ENCODE data around the gene GABRG3.
"Not testable (repeated sequence)": the region's sequence is repeated elsewhere in the genome, so short reads cannot be mapped to it uniquely, and the experiment has no call there.

GABRG3 gene

DNA sequence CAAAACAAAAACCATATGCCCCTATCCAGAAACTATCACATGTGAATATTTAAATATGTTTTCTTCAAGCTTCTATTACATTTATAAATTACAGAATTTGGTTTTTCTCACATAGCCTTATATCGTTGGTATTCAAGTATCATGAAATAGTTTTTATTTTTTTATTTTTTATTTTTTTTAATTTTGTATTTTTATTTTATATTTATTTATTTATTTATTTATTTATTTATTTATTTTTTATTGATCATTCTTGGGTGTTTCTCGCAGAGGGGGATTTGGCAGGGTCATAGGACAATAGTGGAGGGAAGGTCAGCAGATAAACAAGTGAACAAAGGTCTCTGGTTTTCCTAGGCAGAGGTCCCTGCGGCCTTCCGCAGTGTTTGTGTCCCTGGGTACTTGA is 32.0 kb downstream of the GABRG3 start:
- not testable (repeated sequence) for DNase-seq

DNA sequence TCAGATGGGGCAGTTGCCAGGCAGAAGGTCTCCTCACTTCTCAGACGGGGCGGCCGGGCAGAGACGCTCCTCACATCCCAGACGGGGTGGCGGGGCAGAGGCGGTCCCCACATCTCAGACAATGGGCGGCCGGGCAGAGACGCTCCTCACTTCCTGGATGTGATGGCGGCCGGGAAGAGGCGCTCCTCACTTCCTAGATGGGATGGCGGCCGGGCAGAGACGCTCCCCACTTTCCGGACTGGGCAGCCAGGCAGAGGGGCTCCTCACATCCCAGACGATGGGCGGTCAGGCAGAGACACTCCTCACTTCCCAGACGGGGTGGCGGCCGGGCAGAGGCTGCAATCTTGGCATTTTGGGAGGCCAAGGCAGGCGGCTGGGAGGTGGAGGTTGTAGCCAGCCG is 33.2 kb downstream of the GABRG3 start:
- not testable (repeated sequence) for DNase-seq

DNA sequence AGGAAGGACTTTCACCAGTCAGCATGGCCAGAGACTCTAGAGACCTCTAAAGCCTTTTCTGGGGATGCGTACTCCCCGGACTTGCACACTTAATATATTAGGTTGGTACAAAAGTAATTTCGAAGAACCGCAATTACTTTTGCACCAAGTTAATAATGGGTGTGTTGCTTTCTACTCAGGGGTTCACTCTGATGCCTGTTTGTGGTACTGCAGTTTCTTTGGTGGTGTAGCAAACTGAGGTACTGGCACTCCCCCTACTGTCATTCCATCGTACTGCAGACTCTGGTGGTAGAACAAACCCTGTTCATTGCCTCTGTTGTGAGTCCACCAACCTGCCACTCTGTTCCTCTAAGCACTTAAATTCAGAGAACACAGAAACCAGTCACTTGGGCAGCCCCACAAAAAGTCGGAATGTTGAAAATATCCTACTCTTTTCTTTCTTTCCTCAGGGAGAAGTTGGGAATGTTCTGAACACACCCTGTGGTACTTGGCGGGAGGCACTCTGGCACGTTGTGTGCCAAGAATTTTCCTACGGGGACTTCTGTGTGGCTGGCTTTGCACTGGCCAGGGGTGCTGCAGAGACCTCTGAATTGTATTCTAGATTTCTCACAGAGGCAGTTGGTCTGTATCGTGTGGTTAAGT is 46.3 kb downstream of the GABRG3 start:
- DNase-seq, result peak; percentile 62

DNA sequence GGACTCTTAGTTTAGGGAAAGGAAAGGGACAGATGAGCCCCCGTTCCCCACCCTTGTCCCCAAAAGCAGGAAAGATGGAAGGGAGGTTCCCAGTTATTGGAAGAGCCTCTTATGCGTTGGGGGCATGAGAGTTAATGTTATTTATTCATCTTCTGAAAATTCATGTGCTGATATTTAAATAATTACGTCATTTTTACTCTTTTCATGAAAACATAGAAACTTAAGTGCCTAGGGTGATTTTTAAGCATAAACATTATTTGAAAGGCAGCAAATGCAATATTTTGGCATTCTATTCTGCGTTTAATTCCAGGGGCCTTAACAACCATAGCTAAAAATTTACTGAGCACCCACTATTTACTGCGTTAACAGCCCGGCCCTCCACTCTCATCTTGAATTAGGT is 48.7 kb downstream of the GABRG3 start:
- no peak for DNase-seq

DNA sequence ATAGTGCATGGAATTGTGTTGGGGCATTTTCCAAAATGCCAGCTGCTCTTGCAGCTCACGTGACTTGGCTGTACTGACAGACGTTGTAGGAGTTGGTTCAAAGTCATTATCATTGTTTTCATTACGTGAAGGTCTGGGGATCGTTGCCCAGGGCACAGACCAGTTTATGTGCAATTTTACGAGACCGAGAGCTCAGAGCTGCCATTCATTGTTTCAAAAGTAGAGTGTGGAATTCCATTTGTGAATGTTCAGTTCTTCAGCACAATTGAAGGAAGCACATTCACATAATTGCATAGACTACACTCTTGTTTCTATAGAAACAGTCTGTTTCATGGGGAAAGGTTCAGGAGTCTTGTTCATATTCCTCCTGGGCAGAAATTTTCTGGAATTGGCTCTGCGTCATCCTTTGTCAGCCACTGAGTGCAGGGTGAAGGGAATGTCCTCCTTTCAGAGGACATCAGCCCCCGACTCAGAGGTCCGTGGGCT is 54.5 kb downstream of the GABRG3 start:
- DNase-seq, result no peak

DNA sequence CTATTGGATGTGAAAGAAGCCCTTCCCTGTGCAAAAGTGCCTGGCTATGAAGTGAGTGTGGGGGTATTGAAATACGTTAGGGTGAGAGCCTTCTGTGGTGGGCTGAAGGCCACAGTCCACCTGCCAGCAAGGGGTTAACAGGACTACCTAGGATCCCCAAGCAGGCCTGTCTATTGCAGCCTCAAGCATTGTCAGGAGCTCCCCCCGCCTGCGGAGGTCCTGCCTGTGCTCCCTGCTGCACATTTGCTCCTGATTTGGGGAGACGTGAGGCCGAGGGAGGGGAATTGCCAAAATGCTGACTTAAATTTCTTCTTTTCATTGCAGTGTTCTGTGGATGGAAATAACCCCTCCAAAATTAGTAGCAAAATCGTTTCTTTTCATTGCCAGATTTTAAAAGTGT is 56.2 kb downstream of the GABRG3 start:
- DNase-seq, result no peak

DNA sequence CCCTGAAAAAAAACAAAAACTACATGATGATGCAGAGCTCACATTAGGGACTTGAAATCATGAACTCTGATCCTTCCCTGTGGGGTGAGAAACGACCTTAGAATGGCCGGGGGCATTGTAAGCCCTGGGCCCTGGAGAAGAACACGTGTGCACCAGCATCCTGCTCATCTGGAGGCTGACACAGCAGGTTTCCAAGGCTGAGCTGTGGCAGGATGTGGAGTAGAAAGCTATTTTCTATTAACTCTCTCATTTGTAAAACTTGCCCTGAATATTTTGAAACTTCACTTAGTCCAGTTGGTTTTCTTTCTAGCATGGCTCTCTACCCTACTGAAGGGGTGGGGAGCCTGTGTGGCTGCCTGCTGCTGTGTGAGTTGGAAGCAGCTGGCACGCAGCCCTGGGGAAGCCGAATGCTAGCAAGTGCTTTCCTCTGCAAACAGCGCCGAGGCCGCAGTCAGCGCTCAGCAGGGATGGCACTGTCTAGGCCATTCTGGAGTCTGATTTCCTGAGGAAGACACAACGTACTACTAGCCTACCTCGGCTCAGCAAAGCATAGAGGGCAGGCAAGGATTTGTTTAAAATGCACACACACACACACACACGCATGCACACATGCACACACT is 58.0 kb downstream of the GABRG3 start:
- DNase-seq, result no peak

DNA sequence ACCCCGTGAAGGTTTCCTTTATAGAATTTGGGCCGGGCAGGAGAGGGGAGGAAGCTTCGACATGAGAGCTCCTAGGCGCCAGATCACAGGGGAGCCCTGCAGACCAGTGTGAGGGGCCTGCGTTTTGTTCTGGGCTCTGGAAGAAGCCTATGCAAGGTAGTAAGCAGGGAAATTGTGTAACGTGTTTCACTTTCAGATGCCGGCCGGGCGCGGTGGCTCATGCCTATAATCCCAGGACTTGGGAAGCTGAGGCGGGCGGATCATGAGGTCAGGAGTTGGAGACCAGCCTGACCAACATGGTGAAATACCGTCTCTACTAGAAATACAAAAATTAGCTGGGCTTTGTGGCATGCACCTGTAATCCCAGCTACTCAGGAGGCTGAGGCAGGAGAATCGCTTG is 65.2 kb downstream of the GABRG3 start:
- DNase-seq, result no peak

DNA sequence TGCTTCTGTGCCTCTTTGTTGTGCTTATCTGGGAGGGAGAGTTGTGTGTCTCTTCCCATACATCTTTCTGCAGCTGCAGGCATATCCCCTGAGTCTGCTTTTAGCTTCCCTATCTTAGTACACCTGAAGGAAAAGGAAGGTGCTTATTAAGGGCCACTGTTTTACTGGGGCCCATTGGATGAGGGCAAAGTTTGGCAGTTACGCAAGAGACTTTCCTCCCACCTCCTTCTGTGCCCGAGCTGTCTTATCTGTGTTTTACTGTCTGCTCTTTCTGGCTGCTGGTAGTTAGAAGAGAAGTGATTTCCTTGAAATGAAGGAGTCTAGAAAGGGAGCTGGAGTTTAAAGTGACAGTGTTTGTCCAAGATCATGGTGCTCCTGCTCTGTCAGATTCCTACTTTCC is 66.5 kb downstream of the GABRG3 start:
- no peak for DNase-seq

DNA sequence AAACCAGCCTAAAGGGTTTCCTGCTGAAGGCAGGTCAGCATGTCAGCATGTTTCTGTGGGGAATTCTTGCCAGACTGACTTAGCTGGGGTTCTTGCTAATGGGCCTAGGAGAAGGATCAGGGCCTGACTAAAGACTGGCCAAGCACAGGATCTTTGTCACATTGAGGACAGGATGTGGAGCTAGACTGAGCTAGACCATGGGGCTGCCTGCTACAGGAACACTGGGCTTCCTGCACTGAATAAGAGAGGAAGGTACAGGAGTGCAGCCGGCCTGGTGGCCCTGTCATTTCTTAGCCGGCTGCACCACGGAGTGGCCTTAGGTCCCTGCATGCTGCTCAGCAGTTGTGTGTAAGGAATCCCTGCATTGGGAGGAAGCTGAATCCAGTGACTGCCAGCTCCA is 68.2 kb downstream of the GABRG3 start:
- no peak for DNase-seq

DNA sequence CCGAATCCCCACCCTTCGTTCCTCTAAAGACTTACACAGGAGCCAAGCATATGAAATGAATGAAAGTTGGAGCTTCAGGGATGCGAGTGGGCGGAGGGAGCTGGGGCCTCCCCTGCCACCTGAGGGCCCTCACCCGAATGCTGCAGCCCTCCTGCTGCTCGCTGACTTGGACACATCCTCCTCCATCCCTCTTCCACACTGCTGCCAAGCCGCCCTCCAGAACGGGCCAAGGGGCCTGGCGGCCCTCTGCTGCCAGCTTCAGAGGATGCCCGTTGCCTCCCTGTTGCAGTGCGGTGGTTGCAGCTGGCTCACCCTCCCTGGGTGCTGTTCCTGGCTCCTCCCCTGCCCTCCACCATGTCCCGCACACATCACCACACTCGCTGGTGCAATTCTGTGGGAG is 71.2 kb downstream of the GABRG3 start:
- no peak for DNase-seq

DNA sequence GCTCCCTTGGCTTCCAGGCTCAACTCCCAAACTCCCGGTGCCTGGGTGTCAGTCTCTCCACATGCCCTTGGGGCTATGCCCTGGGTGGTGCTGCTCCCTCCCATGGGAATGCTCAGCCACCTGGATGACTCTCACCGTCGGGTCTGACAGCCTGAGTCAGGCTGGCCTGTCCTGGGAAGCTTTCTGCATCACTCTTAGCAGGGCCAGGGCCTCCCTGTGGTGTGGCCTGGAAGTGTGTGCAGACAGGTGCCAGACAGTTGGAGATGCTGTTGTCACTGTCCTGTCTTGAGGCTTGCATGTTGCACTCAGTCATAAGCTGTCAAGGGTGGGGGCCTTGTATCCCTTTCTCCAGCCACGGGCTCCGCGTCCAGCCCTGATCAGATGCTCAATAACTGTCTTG is 71.7 kb downstream of the GABRG3 start:
- no peak for DNase-seq

DNA sequence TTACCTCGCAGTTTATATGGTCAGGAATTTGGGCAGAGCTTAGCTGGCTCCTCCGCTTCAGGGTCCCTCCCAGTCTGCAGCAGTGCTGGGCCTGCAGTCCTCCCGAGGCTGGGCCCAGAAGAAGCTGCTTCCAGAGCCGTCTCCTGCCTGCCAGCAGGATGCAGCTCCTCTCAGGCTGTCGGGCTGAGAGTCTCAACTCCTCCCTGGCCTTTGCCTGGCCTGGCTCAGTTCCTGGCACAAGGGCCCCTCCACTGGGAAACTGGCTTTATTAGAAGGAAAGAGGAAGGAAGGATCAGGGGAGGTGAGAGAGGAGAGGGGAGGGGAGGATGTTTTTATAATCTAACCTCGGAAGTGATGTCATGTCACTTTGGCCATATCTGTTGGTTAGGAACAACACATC is 72.8 kb downstream of the GABRG3 start:
- DNase-seq, result no peak

DNA sequence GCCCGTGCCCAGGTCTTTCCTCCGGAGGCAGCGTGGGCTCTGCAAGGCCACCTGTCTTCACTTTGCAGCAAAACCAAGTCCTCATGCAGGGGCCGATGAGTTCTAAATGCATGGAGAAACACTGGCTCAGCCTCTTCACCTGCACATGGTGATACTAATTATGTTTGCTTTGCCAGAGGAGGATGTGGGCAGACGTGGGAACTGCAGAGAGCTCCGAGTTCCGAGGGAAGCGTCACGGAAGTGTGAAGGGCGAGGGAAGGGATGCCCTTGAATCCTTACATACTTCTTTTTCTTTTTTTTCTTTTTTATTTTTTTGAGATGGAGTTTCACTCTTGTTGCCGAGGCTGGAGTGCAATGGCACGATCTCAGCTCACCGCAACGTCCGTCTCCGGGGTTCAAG is 74.8 kb downstream of the GABRG3 start:
- no peak for DNase-seq

DNA sequence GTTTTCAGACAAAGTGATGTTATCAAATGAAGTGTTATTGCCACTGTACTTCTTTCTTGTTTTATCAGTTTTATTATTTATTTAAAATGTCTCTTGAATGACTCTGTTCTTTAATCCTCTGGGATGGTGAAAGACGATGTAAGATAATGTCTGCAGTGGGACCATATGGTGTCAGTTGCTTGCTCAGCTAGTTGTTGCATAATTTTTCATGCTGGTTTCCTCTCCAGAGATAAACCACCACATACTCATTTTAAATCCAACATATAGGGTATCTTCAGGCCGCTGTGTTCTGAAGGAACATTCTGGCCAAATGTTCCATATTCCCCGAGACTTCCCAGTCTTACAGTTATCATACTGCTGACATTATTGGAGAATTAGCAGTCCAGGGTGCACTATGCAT is 75.9 kb downstream of the GABRG3 start:
- DNase-seq, result peak; percentile 25

DNA sequence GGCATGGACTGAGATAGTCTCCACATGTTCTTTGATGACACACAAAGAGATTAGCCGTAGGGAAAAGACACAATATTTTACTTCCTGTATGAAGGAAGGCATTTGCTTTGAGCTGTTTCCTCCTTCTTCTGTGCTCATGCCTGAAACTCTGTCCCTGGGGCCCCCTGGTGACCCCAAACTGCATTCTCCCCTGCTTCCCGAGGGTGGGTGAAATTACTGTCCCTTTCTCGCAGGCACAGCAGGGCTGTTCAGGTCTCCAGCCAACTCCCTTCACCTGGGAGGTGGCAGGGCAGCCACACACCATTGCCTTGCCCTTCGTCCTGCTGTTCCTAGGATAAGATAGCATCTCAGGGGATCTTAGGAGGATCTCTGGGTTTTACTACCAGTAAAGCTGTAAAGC is 79.2 kb downstream of the GABRG3 start:
- DNase-seq, result no peak

DNA sequence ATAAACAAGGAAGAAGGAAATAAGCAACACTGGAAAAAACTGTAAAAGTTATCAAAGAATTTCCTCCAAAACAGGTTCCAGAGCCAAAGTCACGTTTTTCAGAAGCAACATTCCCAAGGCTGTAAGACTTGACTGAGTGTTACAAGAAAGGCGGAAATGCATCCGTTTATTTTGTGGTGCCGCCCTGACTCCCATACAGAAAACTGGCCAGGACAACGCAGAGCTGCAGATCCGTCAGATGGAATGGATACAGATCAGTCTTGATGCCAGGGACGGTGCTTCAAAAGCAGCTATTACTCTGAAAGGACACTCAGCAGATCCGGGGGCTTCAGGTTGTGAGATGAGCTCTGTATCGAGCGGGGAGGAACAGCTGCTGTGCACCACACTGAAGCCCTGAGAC is 83.4 kb downstream of the GABRG3 start:
- no peak for DNase-seq

DNA sequence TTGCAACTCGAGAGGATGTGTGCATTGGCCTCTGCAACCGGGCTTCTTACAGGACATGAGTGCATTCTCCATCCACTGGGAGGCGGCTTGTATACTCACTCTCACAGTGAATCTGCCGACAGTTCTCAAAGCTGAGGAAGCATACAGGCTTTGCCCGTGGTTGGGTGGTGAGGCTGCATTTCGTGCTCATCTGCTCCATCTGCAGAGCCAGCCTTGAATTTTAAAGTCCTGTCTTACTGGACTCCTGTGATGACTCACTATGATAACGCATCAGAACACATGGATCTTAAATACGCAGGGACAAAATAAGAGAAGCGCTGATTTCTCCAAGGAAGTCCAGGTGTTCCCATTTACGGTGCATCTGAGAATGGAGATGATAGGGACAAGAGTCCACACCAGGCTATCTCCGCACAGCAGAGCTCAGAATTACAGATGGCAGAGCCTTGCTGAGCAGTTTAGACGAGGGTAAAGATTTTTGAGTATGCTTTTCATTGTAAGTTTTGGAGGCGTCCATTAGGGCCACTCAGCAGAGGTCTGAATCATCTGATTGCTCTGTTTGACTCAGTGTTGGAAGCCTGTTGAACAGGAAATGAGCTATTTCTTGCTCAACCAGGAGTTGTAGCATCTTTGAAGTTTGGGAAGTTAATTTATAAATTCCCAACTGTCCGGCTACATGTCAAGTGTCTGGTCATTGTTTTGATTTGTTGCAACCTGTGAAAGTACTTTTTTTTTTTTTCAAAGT is 87.1 kb downstream of the GABRG3 start:
- no peak for DNase-seq

DNA sequence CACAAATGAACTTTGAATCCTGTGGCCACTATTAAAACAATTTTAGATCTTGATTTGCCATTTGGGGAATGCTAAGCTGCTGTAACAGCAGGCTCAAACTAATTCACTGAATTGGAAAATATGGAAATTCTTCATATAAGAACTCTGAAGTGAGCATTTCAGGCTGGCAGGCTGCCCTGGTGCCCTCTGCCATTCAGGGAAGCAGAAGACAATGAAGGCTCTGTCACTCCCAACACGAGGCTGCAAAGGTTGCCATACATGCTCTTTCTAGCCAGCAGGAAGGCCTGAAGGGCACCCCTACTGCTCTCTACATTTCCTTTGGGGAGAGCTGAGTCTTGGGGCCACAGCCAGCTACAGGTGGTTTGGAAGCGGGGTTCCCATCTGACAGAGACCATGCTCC is 88.0 kb downstream of the GABRG3 start:
- no peak for DNase-seq

DNA sequence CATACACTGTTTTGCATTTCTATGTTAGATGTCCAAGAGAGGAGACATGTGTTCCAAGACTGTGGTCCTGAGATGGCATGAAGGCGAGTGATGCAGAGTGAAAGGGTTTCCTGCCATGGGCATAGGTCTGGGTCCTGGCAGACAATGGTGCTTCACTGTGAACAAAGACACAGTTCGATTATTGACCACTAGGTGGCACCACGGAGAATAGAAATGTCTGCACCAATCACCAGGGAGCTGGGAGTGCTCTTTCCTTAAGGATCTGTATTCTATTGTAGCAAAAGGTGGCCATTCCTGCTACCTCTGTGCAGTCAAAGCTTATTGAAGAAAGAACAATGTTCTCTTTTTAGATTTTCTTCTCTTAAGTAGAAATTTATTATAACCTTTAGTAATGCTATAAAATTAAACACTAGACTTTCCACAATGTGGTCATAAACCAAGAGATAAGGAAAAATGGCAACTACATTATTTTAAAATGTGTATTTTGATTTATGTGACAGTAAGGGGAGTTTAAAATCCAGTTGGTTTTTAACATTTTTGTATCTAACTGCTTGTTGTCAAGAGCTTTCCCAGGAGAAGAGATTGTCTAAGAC is 88.7 kb downstream of the GABRG3 start:
- DNase-seq, result peak; percentile 24

DNA sequence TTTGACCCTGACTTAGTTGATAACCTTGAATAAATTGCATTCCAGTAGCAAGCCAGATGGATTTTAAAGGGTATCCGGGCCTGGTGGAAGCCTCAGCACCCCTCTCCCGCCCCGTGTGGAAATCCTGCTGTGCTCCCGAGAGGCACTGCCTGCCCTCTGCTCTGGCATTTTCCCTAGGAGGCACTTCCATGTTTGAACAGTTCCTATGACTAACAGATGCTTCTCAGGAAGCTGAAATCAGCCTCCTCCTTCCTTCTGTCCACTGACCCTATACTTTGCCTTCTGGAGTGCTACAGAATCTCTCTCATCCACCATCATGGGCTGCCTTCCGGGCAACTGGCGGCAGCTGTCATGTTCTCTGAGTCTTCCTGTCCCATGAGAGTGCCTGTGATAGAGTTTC is 90.8 kb downstream of the GABRG3 start:
- peak; percentile 92 for DNase-seq

DNA sequence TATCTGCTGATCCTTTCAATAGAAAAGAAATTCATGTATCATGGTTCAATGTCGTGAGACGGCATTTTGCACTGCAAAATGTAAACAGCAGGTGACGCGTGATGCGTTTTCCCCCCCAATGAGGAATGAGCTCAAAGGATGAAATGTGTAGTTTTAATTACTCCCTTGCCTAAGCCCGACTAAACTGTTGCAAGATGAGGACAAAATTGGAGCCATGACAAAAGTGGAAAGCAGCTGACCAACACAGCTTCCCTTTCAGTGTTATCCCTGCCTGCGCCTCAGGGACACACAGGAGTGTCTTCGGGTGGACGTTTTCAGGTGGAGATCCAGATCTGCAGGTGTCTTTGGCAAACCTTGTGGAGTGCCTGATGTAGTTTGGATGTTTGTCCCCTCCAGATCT is 92.0 kb downstream of the GABRG3 start:
- no peak for DNase-seq

DNA sequence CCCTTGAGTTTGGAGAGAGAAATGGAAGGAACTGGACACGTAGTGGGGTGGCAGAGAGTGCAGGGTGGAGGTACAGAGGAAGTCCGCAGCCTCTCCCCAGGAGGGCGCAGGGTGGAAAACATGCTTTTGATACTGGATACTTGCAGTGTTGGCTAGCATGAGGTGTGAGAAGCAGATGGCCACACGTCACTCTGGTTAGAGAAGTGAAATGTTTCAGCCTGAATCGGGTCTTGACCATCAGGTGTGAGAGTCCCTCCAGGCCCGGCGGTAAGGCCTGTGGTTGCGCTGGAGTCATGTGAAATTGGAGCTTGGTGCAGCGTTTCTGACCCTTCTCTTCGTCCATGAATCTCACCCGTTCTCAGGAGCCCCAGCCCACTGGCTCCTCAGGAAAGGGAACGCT is 93.1 kb downstream of the GABRG3 start:
- no peak for DNase-seq

DNA sequence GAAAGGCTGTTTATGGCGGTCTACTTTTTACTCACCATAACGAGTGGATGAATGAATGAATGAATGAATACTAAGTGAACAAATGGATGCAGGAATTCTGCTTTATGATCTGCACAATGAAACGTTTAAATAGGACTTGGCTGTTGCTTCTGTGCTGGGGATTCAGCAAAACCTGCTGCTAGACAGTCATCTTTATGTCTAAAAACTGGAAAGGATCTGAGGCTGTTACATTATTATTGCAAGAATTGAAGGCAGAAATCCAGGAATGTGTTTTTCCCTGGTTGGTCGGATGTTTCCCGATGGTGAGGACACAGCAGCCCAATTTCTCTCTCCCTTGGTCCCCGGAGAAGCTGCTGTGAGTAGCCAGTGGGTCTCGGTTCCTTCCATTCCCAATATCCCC is 94.2 kb downstream of the GABRG3 start:
- no peak for DNase-seq

All from NCI-H524 treated with DMSO at 0.1 percent for 48 hours (cell line).